Kidney epithelial cell (primary cell): Measurements from ENCODE around the gene KSR1. TPM values are rescaled to one million over a fixed set of nuclear protein-coding genes. Genes with fewer than 3 reads are reported as not detected.

Experiments
- DNase-seq: peaks from one replicate; pipeline ENCODE4 v3.0.0-alpha.2; 2010; ENCODE audit warnings: low read depth
- H3K27me3 ChIP-seq: 2 replicates; pipeline ENCODE4 v1.6.0; 2011; ENCODE audit warnings: low read length; ENCODE audit not compliant: control insufficient read depth, insufficient read depth
- H3K36me3 ChIP-seq: 2 replicates; pipeline ENCODE4 v1.5.1; 2011; ENCODE audit warnings: low read length; ENCODE audit not compliant: control insufficient read depth, insufficient read depth
- H3K4me3 ChIP-seq: 2 replicates; pipeline ENCODE4 v1.5.1; 2011; ENCODE audit warnings: low read depth, mild to moderate bottlenecking, control low read depth, low read length
- CTCF ChIP-seq: IDR thresholded peaks from 2 replicates; pipeline ENCODE4 v1.5.1; 2011; ENCODE audit warnings: mild to moderate bottlenecking, moderate library complexity, low read length, control low read depth, inconsistent platforms; ENCODE audit not compliant: insufficient read depth, poor library complexity, severe bottlenecking
- total RNA-seq: library from RNA; depleted of rRNA; stranded (reverse); fragments of >200 nt; gene quantifications from 2 replicates; pipeline ENCODE4 v1.2.3, GENCODE V29; 2015

The KSR1 gene
- total RNA-seq, 1 donor from 2014 or later, result 11.2 TPM

GRCh38 chr17:27576477-27577083 is 120.3 kb downstream of the KSR1 start:
- no peak for DNase-seq
- H3K27me3 ChIP-seq, result no peaks in the 10 kb centered on the region
- no peak overlapping the region for H3K4me3 ChIP-seq
- peaks cover 1% of the 10 kb centered on the region for H3K36me3 ChIP-seq
- TF ChIP-seq CTCF, result no peak

- Histone ChIP-seq H3K27me3 (no peaks in the 10 kb centered on the region), H3K36me3 (peaks cover 1% of the 10 kb centered on the region), H3K4me3 (no peak overlapping the region)
- DNase-seq, result no peak
- no peak for TF ChIP-seq CTCF
These were observed 121.0 kb downstream of the KSR1 start for GRCh38 chr17:27577121-27577761.

DNA sequence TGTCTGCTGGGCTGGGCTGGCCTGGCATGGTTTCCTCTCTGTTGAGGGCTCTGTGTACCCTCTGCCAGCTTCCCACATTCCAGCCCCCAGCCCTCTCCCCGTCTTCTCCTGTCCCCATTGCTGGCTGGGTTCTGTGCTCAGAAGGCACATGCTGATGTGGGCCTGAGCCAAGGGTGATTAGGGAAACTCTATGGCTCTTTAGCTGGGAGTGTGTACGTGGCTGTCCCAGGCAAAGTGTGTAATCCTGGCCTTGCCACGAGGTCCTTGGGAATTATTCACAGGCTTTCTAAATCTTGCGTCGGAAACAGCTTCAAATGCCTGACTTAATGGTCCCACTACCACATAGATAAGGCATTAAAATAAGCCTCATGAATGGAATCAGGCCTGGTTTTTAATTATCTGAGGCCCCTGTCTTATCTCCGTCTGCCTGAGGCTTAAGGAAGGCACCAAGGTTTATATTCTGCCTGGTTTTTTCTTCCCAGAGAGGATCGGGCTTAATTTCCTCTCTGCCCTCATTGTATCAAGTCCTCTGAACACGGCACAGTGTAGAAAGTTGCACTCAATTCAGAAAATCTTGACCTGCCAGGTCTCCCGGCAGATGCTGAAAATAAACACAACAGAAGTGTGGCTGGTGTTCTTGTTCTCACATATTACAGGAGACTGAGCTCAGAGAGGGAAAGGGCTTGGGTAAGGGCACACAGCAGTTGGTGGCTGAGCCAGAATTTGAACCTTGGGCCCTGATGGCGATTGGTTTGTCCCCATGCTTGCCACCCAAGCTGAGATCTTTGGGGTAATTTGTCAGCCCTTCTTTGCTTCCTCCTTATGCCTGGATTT is 121.9 kb downstream of the KSR1 start:
- H3K27me3 ChIP-seq, result no peaks in the 10 kb centered on the region
- TF ChIP-seq CTCF, result no peak
- peaks cover 1% of the 10 kb centered on the region for H3K36me3 ChIP-seq
- DNase-seq, result no peak
- H3K4me3 ChIP-seq, result no peak overlapping the region

DNA sequence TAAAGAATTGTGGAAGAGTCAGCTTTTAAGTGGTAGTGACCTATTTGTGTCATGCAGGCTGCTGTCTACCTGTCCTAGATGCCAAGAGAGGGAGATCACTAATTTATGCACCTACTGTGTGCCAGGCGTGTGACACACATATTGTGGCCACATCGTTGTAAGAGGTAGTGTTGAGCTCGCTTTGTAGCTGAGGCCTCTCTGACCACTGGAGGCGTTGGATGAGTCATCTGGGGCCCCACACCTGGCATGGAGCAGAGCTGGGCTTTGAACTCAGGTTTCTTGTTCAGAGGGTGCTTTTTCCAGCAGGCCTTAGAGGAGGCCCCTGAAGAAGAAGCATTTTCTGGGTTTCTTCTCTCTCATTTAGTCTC is 122.5 kb downstream of the KSR1 start:
- no peak for DNase-seq
- no peak for TF ChIP-seq CTCF

GRCh38 chr17:27579304-27579703 is 123.1 kb downstream of the KSR1 start:
- Histone ChIP-seq H3K36me3 (peaks cover 1% of the 10 kb centered on the region), H3K4me3 (no peak overlapping the region), H3K27me3 (no peaks in the 10 kb centered on the region)
- TF ChIP-seq CTCF, result no peak
- DNase-seq, result no peak

More for the DNA sequence above, 122.5 kb downstream of the KSR1 start:
- H3K4me3 ChIP-seq, result no peak overlapping the region
- H3K36me3 ChIP-seq, result peaks cover 1% of the 10 kb centered on the region
- no peaks in the 10 kb centered on the region for H3K27me3 ChIP-seq
